ENCODE data around the gene LPP. TPM values are rescaled to one million over a fixed set of nuclear protein-coding genes. Genes with fewer than 3 reads are reported as not detected.

LPP gene
- total RNA-seq, 4 donors from 2014 or later: 141 to 248 (median 185) TPM

- TF ChIP-seq, protein P1, sequence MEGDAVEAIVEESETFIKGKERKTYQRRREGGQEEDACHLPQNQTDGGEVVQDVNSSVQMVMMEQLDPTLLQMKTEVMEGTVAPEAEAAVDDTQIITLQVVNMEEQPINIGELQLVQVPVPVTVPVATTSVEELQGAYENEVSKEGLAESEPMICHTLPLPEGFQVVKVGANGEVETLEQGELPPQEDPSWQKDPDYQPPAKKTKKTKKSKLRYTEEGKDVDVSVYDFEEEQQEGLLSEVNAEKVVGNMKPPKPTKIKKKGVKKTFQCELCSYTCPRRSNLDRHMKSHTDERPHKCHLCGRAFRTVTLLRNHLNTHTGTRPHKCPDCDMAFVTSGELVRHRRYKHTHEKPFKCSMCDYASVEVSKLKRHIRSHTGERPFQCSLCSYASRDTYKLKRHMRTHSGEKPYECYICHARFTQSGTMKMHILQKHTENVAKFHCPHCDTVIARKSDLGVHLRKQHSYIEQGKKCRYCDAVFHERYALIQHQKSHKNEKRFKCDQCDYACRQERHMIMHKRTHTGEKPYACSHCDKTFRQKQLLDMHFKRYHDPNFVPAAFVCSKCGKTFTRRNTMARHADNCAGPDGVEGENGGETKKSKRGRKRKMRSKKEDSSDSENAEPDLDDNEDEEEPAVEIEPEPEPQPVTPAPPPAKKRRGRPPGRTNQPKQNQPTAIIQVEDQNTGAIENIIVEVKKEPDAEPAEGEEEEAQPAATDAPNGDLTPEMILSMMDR (IDR thresholded peaks at IDR 0.05; ENCODE audit: low read depth): no peak
Measured at GRCh38 chr3:188198001-188198400, 44.0 kb downstream of the LPP start.

- TF ChIP-seq, protein P1 (IDR thresholded peaks at IDR 0.05; ENCODE audit: low read depth): no peak
Measured at GRCh38 chr3:188198760-188199327, 44.9 kb downstream of the LPP start.

- TF ChIP-seq, protein P1 (IDR thresholded peaks at IDR 0.05; ENCODE audit: low read depth): no peak
Measured at GRCh38 chr3:188199386-188199785, 45.4 kb downstream of the LPP start.

GRCh38 chr3:188200481-188200880, 46.5 kb downstream of the LPP start:
- TF ChIP-seq, protein P1 (IDR thresholded peaks at IDR 0.05; ENCODE audit: low read depth): no peak

DNA sequence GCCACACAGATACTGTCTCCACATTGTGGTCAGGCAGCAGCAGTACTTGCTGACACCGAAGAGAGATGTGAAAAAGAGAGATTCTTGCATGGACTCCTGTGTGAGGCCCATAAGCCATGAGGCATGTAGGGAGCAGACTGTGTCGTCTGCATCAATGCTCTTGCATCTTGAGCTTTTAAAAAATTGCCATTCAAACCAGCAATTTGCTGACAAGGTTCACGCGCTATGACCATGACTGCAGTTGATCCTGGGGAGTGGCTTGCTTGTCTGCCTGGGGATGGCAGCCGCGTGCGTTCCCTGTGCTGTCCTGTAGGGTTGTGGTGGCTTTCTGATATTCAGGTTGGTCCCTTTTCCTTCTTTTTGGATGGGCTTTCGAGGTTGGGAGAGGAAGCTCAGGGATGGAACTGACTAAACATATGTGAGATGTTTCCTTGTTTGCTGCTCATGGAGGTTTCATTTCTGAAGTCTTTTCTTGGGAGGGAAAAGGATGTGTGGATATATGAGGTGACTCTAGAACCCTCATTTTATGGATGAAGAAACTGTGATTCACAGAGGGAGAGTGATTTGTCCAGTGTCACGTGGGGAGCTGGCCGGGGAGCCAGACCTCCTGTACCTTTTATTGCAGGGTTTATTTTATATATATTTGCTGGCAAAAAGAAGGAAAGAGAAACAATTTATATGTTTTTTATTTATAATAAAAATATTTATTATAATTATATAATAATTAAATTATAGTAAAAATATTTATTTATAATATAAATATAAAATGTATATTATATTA, 48.6 kb downstream of the LPP start:
- TF ChIP-seq, protein P1 (IDR thresholded peaks at IDR 0.05; ENCODE audit: low read depth): no peak

DNA sequence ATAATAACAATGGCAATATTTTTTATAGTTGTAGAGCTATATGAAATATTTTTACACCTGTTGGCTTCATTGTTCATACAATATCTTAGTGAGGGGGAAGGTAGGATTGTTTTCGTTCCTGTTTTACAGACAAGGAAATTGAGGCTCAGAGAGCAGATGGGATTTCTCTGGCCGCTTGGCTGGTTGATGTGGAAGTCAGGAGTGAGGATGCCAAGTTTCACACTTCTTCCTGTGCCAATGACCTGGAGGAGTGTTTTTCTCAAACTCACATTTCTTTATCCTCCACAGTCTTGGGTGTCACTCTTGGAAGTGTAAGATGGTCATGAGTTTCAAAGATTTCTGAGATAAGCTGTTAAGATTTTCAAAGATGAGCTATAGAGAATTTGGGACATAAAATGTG, 50.6 kb downstream of the LPP start:
- TF ChIP-seq, protein P1 (IDR thresholded peaks at IDR 0.05; ENCODE audit: low read depth): no peak

DNA sequence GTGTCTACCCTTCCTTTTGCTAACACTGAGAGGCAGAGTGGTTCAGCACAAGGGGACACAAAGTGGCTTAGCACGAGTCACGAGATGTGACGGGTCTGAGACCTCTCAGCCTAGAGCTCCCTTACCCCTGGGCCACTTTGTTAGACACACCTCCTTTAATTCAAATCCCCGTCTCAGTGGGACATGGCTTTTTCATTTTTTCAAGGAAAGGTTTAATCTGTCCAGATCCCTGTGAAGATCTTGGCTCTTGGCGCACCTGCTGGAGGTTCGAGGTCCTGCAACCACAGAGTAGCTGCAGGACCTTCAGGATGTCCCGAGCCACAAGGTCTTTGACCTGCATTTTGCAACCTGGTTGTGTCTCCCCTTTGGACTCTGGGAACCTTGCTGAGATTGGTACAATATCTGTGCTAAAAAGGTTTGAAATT, 52.0 kb downstream of the LPP start:
- TF ChIP-seq, protein P1 (IDR thresholded peaks at IDR 0.05; ENCODE audit: low read depth): no peak
